NK-92 treated with Interleukin-12 subunit alpha and Interleukin-12 subunit beta, amount 100 ng/mL, for 24 hours (cell line): ENCODE measurements around the gene NPIPA1.
"Not testable (repeated sequence)": the region's sequence is repeated elsewhere in the genome, so short reads cannot be mapped to it uniquely, and the experiment has no call there.

Experiments
- DNase-seq: peaks from one replicate; lab custom pipeline; 2025; lab: John Stamatoyannopoulos, UW

NPIPA1 gene

GRCh38 chr16:14976971-14977736 lies 39.9 kb downstream of the NPIPA1 start:
- DNase-seq, result not testable (repeated sequence)

- DNase-seq, result not testable (repeated sequence)
Measured at GRCh38 chr16:14978281-14978680, 41.0 kb downstream of the NPIPA1 start.

- DNase-seq, result not testable (repeated sequence)
Measured at GRCh38 chr16:14978908-14979307, 41.7 kb downstream of the NPIPA1 start.

GRCh38 chr16:14981234-14981633 lies 44.0 kb downstream of the NPIPA1 start:
- DNase-seq, result not testable (repeated sequence)

- DNase-seq, result not testable (repeated sequence)
Measured at GRCh38 chr16:14982521-14982920, 45.3 kb downstream of the NPIPA1 start.

- not testable (repeated sequence) for DNase-seq
Measured at GRCh38 chr16:14988092-14988491, 50.8 kb downstream of the NPIPA1 start.

GRCh38 chr16:14988661-14989191 lies 51.5 kb downstream of the NPIPA1 start:
- not testable (repeated sequence) for DNase-seq

GRCh38 chr16:14989291-14990281 lies 52.3 kb downstream of the NPIPA1 start:
- DNase-seq, result not testable (repeated sequence)

GRCh38 chr16:14993277-14994151 lies 56.3 kb downstream of the NPIPA1 start:
- DNase-seq, result not testable (repeated sequence)

GRCh38 chr16:14996702-14997101 lies 59.5 kb downstream of the NPIPA1 start:
- DNase-seq, result not testable (repeated sequence)

- not testable (repeated sequence) for DNase-seq
Measured at GRCh38 chr16:14998300-14998699, 61.1 kb downstream of the NPIPA1 start.

GRCh38 chr16:14999845-15000244 lies 62.6 kb downstream of the NPIPA1 start:
- not testable (repeated sequence) for DNase-seq
